ENCODE measurements around the gene WASL.
"Not testable (repeated sequence)": the region's sequence is repeated elsewhere in the genome, so short reads cannot be mapped to it uniquely, and the experiment has no call there.

The WASL gene

DNA sequence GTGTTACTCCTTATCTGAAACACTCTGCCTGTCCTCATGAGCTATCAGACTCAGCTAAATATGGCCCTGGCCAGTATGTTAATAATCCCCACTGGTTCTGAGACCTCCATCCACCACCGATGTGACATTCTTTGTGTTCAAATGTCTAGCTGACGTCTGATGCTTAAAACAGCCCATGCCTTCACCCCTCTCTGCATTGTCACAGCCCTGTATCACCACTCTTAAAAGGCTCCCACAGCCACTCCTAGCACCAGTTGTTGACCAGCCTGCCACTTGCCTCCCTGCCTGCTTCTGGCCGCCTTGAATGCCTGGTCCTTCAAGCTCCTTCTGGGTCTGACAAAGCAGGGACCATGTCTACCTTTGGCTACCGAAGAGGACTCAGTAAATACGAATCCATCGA is 93.2 kb downstream of the WASL start, which contains the start of gene LMOD2:
TSS of gene LMOD2 (plus strand) at position 253 of the 400 bp plus-strand sequence. CDS start at position 351, 98 bp downstream.
- no peak for DNase-seq

GRCh38 chr7:123653162-123653561 is 95.6 kb downstream of the WASL start:
- no peak for DNase-seq

DNA sequence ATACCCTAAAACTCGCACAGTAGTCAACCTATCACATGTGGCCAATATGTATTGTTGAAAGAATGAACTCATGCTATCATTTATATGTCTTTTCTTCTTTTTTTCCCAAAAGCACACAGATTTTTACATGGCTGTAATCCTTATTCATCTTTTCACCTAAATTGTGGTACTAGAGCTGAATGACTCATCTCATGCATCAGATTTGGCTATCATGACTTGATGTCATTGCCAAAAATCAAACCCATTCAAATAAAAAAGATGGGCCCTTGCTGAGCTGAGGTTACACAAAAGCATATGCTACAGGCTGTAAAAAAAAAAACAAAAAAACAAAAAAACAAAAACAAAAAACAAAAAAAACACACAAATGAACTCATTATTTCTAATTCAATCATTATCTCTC is 96.4 kb downstream of the WASL start:
- DNase-seq, result no peak

DNA sequence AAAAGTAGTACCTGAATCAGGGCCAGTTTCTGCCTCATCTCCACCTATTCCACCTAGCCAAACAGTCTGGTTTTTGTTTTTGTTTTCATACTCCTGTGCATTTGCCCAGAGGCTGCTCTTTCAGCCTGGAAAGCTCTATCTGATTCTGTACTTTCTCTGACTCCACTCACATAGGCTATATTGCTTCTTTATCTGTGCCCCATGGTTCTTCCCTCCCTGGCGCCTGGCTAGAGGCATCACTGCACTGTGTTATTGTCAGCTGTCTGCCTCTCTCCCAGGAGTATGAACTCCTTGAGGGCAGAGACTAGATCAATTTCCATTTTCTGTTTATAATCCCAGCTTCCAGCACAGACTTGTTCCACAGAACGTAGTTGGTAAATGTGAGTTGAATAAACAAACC is 98.2 kb downstream of the WASL start:
- no peak for DNase-seq

DNA sequence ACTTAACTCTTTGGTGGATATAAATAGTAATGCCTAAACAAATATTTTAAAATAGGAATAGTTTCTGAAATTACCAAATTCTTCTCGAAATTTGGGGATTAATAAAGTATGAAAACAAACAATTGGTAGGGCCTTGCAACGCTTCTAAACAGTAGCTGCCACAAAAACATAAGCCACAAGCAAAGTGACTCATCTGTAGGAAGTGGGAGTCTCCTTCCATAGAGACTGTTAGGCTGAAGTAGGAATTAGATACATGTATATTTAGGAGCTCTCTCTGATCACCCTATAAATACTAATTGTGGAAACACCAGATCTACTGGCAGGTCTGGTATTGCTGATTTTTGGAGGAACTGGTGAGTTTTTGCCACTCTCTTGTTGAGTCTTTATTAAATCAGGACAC is 98.8 kb downstream of the WASL start:
- DNase-seq, result no peak

DNA sequence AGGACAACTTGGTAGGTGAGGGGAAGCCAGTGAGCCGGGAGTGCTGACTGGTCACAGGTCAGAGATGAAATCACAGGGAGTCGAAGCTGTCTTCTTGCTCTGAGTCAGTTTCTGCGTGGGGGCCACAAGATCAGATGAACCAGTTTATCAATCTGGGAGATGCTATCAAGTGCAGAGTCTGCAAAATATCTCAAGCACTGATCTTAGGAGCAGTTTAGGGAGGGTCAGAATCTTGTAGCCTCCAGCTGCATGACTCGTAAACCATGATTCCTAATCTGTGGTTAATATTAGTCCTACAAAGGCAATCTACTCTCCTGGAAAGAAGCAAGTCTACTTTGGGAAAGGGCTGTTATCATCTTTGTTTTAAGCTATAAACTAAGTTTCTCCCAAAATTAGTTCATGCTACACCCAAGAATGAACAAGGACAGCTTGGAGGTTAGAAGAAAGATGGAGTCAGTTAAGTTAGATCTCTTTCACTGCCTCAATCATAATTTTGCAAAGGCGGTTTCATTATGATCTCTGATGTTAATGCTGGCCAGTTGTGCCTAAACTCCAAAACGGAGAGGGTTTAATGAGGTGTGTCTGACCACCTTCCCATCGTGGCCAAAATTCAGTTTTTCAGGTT is 101.6 kb downstream of the WASL start:
- no peak for DNase-seq

DNA sequence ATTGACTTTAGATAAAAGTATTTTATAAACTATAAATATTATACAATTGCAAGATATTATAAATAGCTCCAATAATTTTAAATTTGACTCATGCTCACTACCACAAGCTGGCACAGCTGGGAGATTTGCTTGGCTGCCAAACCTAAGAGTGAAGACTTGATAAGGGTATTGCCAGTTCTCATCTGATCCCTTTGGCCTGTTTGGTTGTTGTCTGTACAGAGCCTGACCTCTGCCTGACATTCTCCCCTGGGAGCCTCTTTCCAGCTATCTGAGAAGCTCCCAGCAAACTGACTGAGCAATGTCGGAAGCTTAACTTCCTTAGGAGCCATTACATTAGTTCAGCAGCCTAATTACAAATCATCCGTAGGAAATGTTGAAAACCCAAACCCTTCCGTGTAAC is 103.3 kb downstream of the WASL start:
- no peak for DNase-seq

GRCh38 chr7:123643495-123644441 is 105.0 kb downstream of the WASL start:
- no peak for DNase-seq

DNA sequence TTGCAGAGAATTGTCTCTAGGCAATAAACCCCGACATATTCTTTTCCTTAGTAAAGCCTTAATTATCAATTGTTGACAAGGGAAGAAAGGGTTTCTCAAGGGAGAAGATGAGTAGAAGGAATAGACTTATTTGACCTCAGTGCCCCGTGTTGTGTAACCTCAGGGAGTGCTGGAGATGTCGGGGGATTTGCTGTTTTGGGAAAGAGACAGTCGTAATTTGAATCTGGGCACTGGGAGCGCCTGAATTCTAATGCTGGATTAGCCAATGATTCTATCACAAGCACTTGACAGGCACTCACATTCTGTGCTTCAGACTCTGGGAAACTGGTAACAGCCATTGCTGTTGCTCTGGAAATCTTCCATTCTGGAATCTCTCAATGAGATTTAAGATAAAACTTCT is 106.9 kb downstream of the WASL start:
- DNase-seq, result no peak

DNA sequence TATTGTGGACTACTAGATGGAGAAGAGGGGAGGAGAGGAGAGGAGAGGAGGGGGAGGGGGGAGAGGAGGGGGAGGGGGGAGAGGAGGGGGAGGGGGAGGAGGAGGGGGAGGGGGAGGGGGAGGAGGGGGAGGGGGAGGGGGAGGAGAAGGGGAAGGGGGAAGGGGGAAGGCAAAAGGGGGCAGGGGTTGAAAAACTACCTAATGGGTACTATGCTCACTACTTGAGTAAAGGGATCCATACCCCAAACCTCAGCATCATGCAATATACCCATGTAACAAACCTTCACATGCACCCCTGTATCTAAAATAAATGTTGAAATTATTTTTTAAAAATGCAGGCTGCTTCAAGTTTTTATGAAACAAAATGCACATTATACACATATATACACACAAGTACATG is 108.2 kb downstream of the WASL start:
- DNase-seq, result no peak

DNA sequence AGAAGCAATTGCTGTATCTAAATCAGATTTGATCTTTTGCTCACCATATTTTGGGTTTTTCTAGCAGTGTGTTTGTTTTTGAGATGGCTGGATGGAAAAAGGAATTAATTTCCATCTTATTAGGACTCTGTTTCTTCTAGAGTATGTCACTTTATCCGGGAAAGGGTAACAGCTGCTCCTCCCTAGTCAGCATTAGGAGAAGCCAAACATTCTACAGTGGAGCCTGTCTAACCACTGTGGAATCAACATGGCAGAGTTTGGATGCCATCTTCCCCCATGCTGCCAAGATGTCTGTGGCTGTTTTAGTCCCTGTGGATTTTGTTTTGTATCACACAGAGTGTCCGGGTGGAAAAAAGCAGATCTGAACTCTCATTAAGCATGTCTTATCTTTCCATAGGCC is 109.2 kb downstream of the WASL start:
- no peak for DNase-seq

GRCh38 chr7:123637878-123638277 is 110.9 kb downstream of the WASL start:
- DNase-seq, result no peak

DNA sequence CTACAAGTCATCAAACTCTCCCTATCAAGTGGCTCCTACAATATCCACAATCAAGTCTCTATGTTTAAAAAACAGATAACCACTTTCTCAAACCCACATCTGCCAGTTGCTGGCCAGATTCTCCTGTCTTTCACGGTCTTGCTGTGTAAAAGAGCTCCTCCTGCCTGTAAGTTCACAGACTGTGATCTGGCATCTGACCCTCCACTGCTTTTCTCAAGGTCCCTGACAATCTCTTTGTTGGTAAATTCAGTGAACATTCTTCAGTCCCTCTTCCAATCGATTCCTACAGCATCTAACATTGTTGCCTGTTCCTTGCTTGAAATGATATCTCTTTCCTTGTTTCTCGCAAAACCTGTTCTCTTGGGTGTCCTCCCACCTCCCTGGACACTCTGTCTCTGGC is 111.6 kb downstream of the WASL start:
- DNase-seq, result no peak

- DNase-seq, result no peak
These were observed 113.0 kb downstream of the WASL start for GRCh38 chr7:123635551-123636359.

GRCh38 chr7:123634011-123634573 is 114.7 kb downstream of the WASL start:
- not testable (repeated sequence) for DNase-seq

DNA sequence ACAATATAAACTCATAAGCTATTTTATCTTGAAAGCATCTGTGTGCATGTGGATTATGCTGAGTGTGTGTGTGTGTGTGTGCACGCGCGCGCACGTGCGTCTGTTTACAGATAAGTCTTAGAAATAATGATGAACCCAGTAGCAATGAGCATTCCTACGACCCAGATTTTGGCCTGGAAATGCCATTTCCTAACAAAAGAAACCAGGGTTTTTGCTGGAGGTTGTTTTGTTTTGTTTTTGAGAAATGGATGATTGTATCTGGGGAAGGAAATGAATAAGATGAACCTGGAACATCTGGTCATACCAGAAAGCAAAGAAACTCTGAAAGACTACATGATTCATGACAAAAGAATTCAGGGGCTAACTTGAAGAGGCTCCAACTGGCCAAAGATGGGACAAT is 115.2 kb downstream of the WASL start:
- DNase-seq, result no peak

DNA sequence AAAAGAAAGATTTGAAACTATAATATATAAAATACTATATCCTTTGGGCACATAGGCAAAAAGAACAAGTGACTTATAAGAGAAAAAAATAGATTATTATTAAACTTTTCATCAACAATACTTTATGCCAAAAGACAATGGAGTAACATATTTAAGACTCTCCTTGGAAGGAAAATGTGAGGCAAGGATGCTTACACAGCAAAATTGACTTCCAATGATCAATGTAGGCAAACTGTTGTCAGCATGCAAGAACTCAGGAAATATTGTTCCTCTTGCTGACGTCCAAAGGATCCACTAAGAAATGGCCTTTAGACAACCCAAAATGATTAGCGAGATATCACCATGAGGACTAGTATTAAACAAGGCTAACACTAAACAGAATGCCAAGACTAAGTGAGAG is 116.0 kb downstream of the WASL start:
- no peak for DNase-seq
